ENCODE results near the gene KANTR.
"Not testable (repeated sequence)": the region's sequence is repeated elsewhere in the genome, so short reads cannot be mapped to it uniquely, and the experiment has no call there.

KANTR gene

DNA sequence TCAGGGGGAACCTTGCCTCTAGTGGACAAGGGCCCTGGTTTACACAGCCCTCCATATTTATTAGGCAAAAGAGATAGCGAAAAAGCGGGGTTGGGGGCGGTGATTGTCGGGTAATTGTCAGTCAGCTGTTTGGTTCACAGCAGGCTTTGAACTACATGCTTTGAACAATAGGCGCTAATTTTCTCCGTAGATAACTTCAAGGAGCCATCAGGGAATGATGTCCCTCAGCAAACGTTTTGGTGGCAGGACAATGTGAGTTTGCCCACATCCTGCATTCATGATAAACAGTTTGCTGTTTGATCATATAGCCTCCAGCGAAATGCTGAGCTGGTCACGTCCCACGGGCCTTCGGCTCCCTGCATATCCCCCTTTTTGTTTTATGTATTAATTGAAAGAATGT, 65.2 kb downstream of the KANTR start:
- no peak for DNase-seq (ENCODE audit: insufficient read length, low spot score)
- FAIRE-seq: no peak
- TF ChIP-seq POLR2A (IDR thresholded peaks at IDR 0.05; ENCODE audit: low read depth, low read length): no peak
- TF ChIP-seq PAX5 (IDR thresholded peaks at IDR 0.05; ENCODE audit: insufficient read depth, low read length, severe bottlenecking): no peak
- TF ChIP-seq POLR2AphosphoS5 (IDR thresholded peaks at IDR 0.05; ENCODE audit: low read depth, low read length): no peak
- no peak for TF ChIP-seq TAF1 (IDR thresholded peaks at IDR 0.05; ENCODE audit: low read depth, low read length)
- TF ChIP-seq POU2F2 (IDR thresholded peaks at IDR 0.05; ENCODE audit: low read depth, low read length): no peak
- TF ChIP-seq SPI1 (IDR thresholded peaks at IDR 0.05; ENCODE audit: low read depth, low read length): no peak

DNA sequence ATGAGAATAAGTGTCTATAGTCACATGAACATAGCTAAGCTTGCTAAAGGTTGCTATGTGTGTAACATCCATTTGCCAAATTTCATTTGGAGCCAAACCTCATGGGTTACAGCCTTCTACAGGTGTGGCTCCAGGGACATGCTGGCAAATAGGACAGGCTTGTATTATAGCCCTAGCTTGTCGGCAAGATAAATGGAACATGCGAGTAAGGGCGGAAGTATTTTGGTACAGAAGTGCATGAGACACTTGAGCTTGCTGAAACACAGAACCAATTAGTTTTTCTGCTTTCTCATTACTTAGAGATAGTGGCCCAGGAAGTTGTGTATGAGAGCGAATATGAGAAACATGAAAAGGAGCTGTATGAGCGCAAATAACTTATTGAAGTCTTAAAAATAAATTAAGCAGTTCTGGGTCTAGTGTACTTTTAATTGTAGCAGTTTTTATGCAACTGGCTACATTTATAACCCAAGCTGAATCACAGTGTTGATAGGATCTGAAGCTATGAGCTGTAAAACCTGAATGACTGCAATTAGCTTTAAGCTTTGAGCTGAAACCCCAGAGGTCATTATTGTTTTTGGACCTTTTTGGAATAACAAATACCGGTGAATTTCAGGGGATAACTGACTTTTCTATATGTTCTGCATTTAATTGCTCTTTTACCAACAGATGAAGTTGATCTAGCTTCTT, 66.5 kb downstream of the KANTR start:
- DNase-seq (ENCODE audit: insufficient read length, low spot score) (no peak), FAIRE-seq (no peak)
- TF ChIP-seq SPI1 (IDR thresholded peaks at IDR 0.05; ENCODE audit: low read depth, low read length) (no peak), POLR2A (IDR thresholded peaks at IDR 0.05; ENCODE audit: low read depth, low read length) (no peak), POU2F2 (IDR thresholded peaks at IDR 0.05; ENCODE audit: low read depth, low read length) (no peak), POLR2AphosphoS5 (IDR thresholded peaks at IDR 0.05; ENCODE audit: low read depth, low read length) (no peak), PAX5 (IDR thresholded peaks at IDR 0.05; ENCODE audit: insufficient read depth, low read length, severe bottlenecking) (no peak), TAF1 (IDR thresholded peaks at IDR 0.05; ENCODE audit: low read depth, low read length) (no peak)

DNA sequence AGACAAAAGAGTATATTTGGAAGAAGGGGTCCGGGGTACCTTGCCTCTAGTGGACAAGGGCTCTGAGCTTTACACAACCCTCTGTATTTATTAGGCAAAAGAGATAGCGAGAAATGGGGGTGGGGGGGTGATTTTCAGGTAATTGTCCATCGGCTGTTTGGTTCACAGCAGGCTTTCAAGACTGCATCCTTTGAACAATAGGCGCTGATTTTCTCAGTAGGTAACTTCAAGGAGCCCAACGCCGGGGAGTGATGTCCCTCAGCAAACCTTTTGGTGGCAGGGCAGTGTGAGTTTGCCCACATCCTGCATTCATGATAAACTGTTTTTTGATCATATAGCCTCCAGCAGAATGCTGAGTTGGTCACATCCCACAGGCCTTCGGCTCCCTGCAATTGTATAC, 69.5 kb downstream of the KANTR start:
- no peak for FAIRE-seq

DNA sequence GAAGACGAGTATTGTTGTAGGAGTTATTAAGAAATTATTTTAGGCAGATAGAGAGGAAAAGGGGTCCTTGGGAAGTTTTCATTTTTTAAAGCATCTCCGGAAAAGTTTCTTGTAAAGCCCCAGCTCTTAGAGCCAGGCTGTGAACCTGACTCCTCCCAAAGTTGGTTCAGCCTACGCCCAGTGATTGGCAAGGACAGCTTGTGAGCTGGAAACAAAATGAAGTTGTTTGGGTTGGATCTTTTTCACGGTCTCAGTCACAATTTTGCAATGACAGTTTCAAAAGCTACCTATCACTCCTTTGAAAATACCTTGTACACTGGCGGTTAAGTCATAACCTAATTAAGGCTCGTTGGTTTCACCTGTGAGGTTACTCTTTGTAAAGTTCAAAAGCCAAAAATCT, 70.6 kb downstream of the KANTR start:
- FAIRE-seq; DNase-seq (ENCODE audit: insufficient read length, low spot score): not testable (repeated sequence)

More for the DNA sequence above, 69.5 kb downstream of the KANTR start:
- DNase-seq (ENCODE audit: insufficient read length, low spot score): no peak
- TF ChIP-seq TAF1 (IDR thresholded peaks at IDR 0.05; ENCODE audit: low read depth, low read length) (no peak), PAX5 (IDR thresholded peaks at IDR 0.05; ENCODE audit: insufficient read depth, low read length, severe bottlenecking) (no peak), POLR2AphosphoS5 (IDR thresholded peaks at IDR 0.05; ENCODE audit: low read depth, low read length) (no peak), SPI1 (IDR thresholded peaks at IDR 0.05; ENCODE audit: low read depth, low read length) (no peak), POU2F2 (IDR thresholded peaks at IDR 0.05; ENCODE audit: low read depth, low read length) (no peak), POLR2A (IDR thresholded peaks at IDR 0.05; ENCODE audit: low read depth, low read length) (no peak)

DNA sequence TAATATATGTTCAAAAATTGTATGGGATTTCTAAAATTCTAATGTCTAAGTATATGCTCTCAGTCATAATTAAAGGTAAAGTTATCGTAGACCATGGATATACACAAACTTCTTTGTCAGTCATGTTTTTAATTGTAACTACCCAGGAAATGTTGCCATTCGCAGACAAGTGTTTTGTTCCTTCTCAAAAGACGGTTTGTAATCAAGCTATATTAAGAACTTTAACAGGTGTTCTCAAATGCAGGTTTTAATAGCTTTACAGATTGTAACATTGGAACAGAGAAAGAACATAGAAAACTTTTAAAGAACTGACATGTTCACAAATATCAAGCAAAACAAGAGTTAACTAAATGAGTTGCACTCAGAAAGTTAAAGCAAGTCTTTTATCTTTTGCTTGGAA, 72.2 kb downstream of the KANTR start:
- TF ChIP-seq PAX5 (IDR thresholded peaks at IDR 0.05; ENCODE audit: insufficient read depth, low read length, severe bottlenecking): no peak
- no peak for TF ChIP-seq POLR2A (IDR thresholded peaks at IDR 0.05; ENCODE audit: low read depth, low read length)
- TF ChIP-seq TAF1 (IDR thresholded peaks at IDR 0.05; ENCODE audit: low read depth, low read length): no peak
- TF ChIP-seq POLR2AphosphoS5 (IDR thresholded peaks at IDR 0.05; ENCODE audit: low read depth, low read length): no peak
- TF ChIP-seq POU2F2 (IDR thresholded peaks at IDR 0.05; ENCODE audit: low read depth, low read length): no peak
- no peak for TF ChIP-seq SPI1 (IDR thresholded peaks at IDR 0.05; ENCODE audit: low read depth, low read length)
- FAIRE-seq (no peak), DNase-seq (ENCODE audit: insufficient read length, low spot score) (no peak)

DNA sequence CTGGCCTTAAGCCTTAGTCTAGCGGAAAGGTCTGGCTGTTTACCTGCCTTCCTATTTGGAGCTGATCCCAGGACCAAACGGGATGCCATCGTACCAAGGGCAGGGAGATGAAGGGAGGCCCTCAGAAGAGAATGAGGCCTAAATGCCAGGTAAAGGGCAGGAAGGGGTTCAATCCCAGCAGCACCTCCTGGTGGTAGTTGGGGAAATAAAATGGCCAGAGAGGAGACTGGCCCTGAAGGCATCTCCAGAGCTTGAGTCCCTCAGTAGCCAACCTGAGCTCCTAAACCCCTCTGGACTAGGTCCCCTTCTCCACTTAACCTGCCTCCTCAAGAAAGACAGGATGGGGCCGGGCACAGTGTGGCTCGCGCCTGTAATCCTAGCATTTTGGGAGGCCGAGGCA, 77.4 kb downstream of the KANTR start:
- FAIRE-seq: no peak
- DNase-seq (ENCODE audit: insufficient read length, low spot score): no peak
- TF ChIP-seq TAF1 (IDR thresholded peaks at IDR 0.05; ENCODE audit: low read depth, low read length) (no peak), POU2F2 (IDR thresholded peaks at IDR 0.05; ENCODE audit: low read depth, low read length) (no peak), POLR2AphosphoS5 (IDR thresholded peaks at IDR 0.05; ENCODE audit: low read depth, low read length) (no peak), POLR2A (IDR thresholded peaks at IDR 0.05; ENCODE audit: low read depth, low read length) (no peak), SPI1 (IDR thresholded peaks at IDR 0.05; ENCODE audit: low read depth, low read length) (no peak), PAX5 (IDR thresholded peaks at IDR 0.05; ENCODE audit: insufficient read depth, low read length, severe bottlenecking) (no peak)
